Parathyroid adenoma (tissue), 2 donors: ENCODE data around the gene CEP55.

Source experiments
- H2AFZ ChIP-seq: fragments of 300-600 bp; sonication (generic); one replicate; pipeline ENCODE4 v1.7.0; 2017; ENCODE audit warnings: antibody characterized with exemption, mild to moderate bottlenecking
- H3K27ac ChIP-seq: fragments of 300-600 bp; sonication (generic); one replicate; pipeline ENCODE4 v1.7.0; 2017
- H3K27me3 ChIP-seq: fragments of 300-600 bp; sonication (generic); one replicate; pipeline ENCODE4 v1.7.0; 2017; ENCODE audit warnings: low read length; ENCODE audit not compliant: control insufficient read depth, insufficient read depth
- H3K36me3 ChIP-seq: fragments of 300-600 bp; sonication (generic); one replicate; pipeline ENCODE4 v1.7.0; 2017; ENCODE audit warnings: low read length; ENCODE audit not compliant: control insufficient read depth, insufficient read depth
- H3K4me1 ChIP-seq: fragments of 300-600 bp; sonication (generic); one replicate; pipeline ENCODE4 v1.7.0; 2017; ENCODE audit warnings: control low read depth
- H3K4me2 ChIP-seq: fragments of 300-600 bp; sonication (generic); one replicate; pipeline ENCODE4 v1.7.0; 2017; ENCODE audit warnings: low read length
- H3K4me3 ChIP-seq: fragments of 300-600 bp; sonication (generic); one replicate; pipeline ENCODE4 v1.7.0; 2017; ENCODE audit warnings: low read depth, low read length
- H3K79me2 ChIP-seq: fragments of 300-600 bp; sonication (generic); one replicate; pipeline ENCODE4 v1.7.0; 2017; ENCODE audit warnings: control low read depth
- H3K9ac ChIP-seq: fragments of 300-600 bp; sonication (generic); one replicate; pipeline ENCODE4 v1.7.0; 2017; ENCODE audit warnings: mild to moderate bottlenecking
- H3K9me3 ChIP-seq: fragments of 300-600 bp; sonication (generic); one replicate; pipeline ENCODE4 v1.7.0; 2017; ENCODE audit warnings: low read length; ENCODE audit not compliant: control insufficient read depth
- CTCF ChIP-seq: fragments of 300-600 bp; sonication (generic); IDR thresholded peaks from one replicate; pipeline ENCODE4 v1.7.0; 2017; ENCODE audit warnings: antibody characterized with exemption, mild to moderate bottlenecking
- donor health status: primary hyperparathyroidism.

The CEP55 gene

GRCh38 chr10:93468461-93469213 lies 27.8 kb upstream of the CEP55 start:
- Histone ChIP-seq H3K9ac (no peak overlapping the region), H3K27me3 (no peaks in the 10 kb centered on the region), H3K36me3 (no peaks in the 10 kb centered on the region), H3K4me1 (peaks cover 40% of the 10 kb centered on the region), H3K4me3 (no peak overlapping the region), H3K9me3 (no peaks in the 10 kb centered on the region), H3K79me2 (peaks cover 10% of the 10 kb centered on the region), H3K4me2 (peak overlapping the region; percentile 35), H2AFZ (peak overlapping the region; percentile 43), H3K27ac (peak overlapping the region; percentile 82)
- no peak for TF ChIP-seq CTCF

GRCh38 chr10:93469454-93469853 lies 27.0 kb upstream of the CEP55 start:
- Histone ChIP-seq H3K27ac (peak overlapping the region; percentile 82), H3K36me3 (no peaks in the 10 kb centered on the region), H3K4me3 (no peak overlapping the region), H3K9ac (no peak overlapping the region), H3K27me3 (no peaks in the 10 kb centered on the region), H3K4me1 (peaks cover 37% of the 10 kb centered on the region), H3K9me3 (no peaks in the 10 kb centered on the region), H2AFZ (no peak overlapping the region), H3K4me2 (no peak overlapping the region), H3K79me2 (peaks cover 18% of the 10 kb centered on the region)
- TF ChIP-seq CTCF = no peak

GRCh38 chr10:93471110-93471651 lies 25.2 kb upstream of the CEP55 start:
- H3K27me3 ChIP-seq = no peaks in the 10 kb centered on the region
- H3K4me2 ChIP-seq = no peak overlapping the region
- no peak overlapping the region for H2AFZ ChIP-seq
- H3K4me3 ChIP-seq = no peak overlapping the region
- no peaks in the 10 kb centered on the region for H3K9me3 ChIP-seq
- H3K4me1 ChIP-seq = peaks cover 33% of the 10 kb centered on the region
- no peaks in the 10 kb centered on the region for H3K36me3 ChIP-seq
- peaks cover 19% of the 10 kb centered on the region for H3K79me2 ChIP-seq
- H3K27ac ChIP-seq = no peak overlapping the region
- no peak overlapping the region for H3K9ac ChIP-seq
- no peak for TF ChIP-seq CTCF

- peaks cover 22% of the 10 kb centered on the region for H3K4me1 ChIP-seq
- no peaks in the 10 kb centered on the region for H3K27me3 ChIP-seq
- no peak overlapping the region for H3K4me3 ChIP-seq
- H3K36me3 ChIP-seq = no peaks in the 10 kb centered on the region
- no peak overlapping the region for H3K4me2 ChIP-seq
- H3K27ac ChIP-seq = no peak overlapping the region
- H3K9ac ChIP-seq = no peak overlapping the region
- H3K9me3 ChIP-seq = no peaks in the 10 kb centered on the region
- H3K79me2 ChIP-seq = peaks cover 19% of the 10 kb centered on the region
- no peak for TF ChIP-seq CTCF
- no peak overlapping the region for H2AFZ ChIP-seq
These were observed 23.3 kb upstream of the CEP55 start for GRCh38 chr10:93473161-93473560.
